Measurements from ENCODE around the gene DLK2. TPM values are rescaled to one million over a fixed set of nuclear protein-coding genes. Genes with fewer than 3 reads are reported as not detected.

DLK2 gene
- total RNA-seq, 1 experiment from 2014 or later: 0.81 TPM

DNA sequence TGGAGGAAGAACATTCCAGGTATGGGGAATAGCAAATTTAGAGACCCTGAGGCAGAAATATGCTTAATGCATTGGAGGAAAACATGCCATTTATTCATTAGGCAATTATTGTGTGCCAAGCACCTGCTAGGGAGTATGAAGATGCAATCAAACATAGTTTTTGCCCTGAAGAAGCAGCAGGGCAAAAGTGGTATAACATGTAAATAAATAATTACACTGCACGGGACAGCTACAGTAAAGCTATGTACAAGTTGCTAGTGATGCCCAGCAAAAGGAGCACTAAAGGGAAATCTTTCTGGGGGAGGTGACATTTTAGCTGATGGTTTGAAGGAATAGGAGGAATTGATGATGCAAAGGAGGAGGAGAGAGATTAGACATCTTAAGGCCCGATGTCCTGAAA, 21.4 kb upstream of the DLK2 start:
- no peaks in the 10 kb centered on the region for H3K9me3 Mint-ChIP-seq
- peak overlapping the region; percentile 82 for H3K27ac Mint-ChIP-seq
- CTCF ChIA-PET: interaction anchor here (1.2 to 1.8 kb wide), 4 partner anchors 19 to 248 kb away, joined by 3 to 12 read pairs (median 7); partner anchors contain the start of genes DLK2 and DNPH1
- POLR2A ChIA-PET: interaction anchor here (1.0 to 1.2 kb wide), 2 partner anchors 21 to 307 kb away, joined by 3 to 9 read pairs; partner anchors contain the start of gene DLK2
- no peak for ATAC-seq
- TF ChIP-seq ZNF263 (CRISPR knock-in tag; IDR thresholded peaks at IDR 0.05; ENCODE audit: low read depth) (no peak), RELA (CRISPR knock-in tag; IDR thresholded peaks at IDR 0.05; ENCODE audit: borderline replicate concordance) (no peak), ZNF121 (CRISPR knock-in tag; IDR thresholded peaks at IDR 0.05) (no peak), JUN (CRISPR knock-in tag; IDR thresholded peaks at IDR 0.05) (no peak), JAZF1 (CRISPR knock-in tag; IDR thresholded peaks at IDR 0.05) (no peak), IRF2 (CRISPR knock-in tag; IDR thresholded peaks at IDR 0.05; ENCODE audit: borderline replicate concordance, low read depth) (no peak), KAT7 (CRISPR knock-in tag; IDR thresholded peaks at IDR 0.05; ENCODE audit: borderline replicate concordance) (no peak), ESRRA (CRISPR knock-in tag; IDR thresholded peaks at IDR 0.05; ENCODE audit: borderline replicate concordance) (no peak), ZNF416 (CRISPR knock-in tag; IDR thresholded peaks at IDR 0.05) (no peak), CBFB (CRISPR knock-in tag; IDR thresholded peaks at IDR 0.05; ENCODE audit: low read depth) (no peak), FOXJ3 (CRISPR knock-in tag; IDR thresholded peaks at IDR 0.05; ENCODE audit: borderline replicate concordance) (no peak), ZNF138 (CRISPR knock-in tag; conservative IDR thresholded peaks at IDR 0.05) (no peak), MYBL2 (CRISPR knock-in tag; IDR thresholded peaks at IDR 0.05) (no peak)
- TF ChIP-seq, protein P1, sequence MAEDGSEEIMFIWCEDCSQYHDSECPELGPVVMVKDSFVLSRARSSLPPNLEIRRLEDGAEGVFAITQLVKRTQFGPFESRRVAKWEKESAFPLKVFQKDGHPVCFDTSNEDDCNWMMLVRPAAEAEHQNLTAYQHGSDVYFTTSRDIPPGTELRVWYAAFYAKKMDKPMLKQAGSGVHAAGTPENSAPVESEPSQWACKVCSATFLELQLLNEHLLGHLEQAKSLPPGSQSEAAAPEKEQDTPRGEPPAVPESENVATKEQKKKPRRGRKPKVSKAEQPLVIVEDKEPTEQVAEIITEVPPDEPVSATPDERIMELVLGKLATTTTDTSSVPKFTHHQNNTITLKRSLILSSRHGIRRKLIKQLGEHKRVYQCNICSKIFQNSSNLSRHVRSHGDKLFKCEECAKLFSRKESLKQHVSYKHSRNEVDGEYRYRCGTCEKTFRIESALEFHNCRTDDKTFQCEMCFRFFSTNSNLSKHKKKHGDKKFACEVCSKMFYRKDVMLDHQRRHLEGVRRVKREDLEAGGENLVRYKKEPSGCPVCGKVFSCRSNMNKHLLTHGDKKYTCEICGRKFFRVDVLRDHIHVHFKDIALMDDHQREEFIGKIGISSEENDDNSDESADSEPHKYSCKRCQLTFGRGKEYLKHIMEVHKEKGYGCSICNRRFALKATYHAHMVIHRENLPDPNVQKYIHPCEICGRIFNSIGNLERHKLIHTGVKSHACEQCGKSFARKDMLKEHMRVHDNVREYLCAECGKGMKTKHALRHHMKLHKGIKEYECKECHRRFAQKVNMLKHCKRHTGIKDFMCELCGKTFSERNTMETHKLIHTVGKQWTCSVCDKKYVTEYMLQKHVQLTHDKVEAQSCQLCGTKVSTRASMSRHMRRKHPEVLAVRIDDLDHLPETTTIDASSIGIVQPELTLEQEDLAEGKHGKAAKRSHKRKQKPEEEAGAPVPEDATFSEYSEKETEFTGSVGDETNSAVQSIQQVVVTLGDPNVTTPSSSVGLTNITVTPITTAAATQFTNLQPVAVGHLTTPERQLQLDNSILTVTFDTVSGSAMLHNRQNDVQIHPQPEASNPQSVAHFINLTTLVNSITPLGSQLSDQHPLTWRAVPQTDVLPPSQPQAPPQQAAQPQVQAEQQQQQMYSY (CRISPR knock-in tag; IDR thresholded peaks at IDR 0.05): no peak
- TF ChIP-seq, protein P2, sequence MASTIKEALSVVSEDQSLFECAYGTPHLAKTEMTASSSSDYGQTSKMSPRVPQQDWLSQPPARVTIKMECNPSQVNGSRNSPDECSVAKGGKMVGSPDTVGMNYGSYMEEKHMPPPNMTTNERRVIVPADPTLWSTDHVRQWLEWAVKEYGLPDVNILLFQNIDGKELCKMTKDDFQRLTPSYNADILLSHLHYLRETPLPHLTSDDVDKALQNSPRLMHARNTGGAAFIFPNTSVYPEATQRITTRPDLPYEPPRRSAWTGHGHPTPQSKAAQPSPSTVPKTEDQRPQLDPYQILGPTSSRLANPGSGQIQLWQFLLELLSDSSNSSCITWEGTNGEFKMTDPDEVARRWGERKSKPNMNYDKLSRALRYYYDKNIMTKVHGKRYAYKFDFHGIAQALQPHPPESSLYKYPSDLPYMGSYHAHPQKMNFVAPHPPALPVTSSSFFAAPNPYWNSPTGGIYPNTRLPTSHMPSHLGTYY (CRISPR knock-in tag; IDR thresholded peaks at IDR 0.05): no peak
- TF ChIP-seq, protein P3, sequence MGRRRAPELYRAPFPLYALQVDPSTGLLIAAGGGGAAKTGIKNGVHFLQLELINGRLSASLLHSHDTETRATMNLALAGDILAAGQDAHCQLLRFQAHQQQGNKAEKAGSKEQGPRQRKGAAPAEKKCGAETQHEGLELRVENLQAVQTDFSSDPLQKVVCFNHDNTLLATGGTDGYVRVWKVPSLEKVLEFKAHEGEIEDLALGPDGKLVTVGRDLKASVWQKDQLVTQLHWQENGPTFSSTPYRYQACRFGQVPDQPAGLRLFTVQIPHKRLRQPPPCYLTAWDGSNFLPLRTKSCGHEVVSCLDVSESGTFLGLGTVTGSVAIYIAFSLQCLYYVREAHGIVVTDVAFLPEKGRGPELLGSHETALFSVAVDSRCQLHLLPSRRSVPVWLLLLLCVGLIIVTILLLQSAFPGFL (CRISPR knock-in tag; IDR thresholded peaks at IDR 0.05; ENCODE audit: borderline replicate concordance): no peak
- TF ChIP-seq, protein P4, sequence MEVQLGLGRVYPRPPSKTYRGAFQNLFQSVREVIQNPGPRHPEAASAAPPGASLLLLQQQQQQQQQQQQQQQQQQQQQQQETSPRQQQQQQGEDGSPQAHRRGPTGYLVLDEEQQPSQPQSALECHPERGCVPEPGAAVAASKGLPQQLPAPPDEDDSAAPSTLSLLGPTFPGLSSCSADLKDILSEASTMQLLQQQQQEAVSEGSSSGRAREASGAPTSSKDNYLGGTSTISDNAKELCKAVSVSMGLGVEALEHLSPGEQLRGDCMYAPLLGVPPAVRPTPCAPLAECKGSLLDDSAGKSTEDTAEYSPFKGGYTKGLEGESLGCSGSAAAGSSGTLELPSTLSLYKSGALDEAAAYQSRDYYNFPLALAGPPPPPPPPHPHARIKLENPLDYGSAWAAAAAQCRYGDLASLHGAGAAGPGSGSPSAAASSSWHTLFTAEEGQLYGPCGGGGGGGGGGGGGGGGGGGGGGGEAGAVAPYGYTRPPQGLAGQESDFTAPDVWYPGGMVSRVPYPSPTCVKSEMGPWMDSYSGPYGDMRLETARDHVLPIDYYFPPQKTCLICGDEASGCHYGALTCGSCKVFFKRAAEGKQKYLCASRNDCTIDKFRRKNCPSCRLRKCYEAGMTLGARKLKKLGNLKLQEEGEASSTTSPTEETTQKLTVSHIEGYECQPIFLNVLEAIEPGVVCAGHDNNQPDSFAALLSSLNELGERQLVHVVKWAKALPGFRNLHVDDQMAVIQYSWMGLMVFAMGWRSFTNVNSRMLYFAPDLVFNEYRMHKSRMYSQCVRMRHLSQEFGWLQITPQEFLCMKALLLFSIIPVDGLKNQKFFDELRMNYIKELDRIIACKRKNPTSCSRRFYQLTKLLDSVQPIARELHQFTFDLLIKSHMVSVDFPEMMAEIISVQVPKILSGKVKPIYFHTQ (CRISPR knock-in tag; IDR thresholded peaks at IDR 0.05): no peak
- TF ChIP-seq, protein P5, sequence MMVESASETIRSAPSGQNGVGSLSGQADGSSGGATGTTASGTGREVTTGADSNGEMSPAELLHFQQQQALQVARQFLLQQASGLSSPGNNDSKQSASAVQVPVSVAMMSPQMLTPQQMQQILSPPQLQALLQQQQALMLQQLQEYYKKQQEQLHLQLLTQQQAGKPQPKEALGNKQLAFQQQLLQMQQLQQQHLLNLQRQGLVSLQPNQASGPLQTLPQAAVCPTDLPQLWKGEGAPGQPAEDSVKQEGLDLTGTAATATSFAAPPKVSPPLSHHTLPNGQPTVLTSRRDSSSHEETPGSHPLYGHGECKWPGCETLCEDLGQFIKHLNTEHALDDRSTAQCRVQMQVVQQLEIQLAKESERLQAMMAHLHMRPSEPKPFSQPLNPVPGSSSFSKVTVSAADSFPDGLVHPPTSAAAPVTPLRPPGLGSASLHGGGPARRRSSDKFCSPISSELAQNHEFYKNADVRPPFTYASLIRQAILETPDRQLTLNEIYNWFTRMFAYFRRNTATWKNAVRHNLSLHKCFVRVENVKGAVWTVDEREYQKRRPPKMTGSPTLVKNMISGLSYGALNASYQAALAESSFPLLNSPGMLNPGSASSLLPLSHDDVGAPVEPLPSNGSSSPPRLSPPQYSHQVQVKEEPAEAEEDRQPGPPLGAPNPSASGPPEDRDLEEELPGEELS (CRISPR knock-in tag; IDR thresholded peaks at IDR 0.05): no peak
- H3K4me1 Mint-ChIP-seq: peaks cover 38% of the 10 kb centered on the region
- H3K36me3 Mint-ChIP-seq: no peaks in the 10 kb centered on the region
- H3K4me3 Mint-ChIP-seq: peak overlapping the region; percentile 76
- no peaks in the 10 kb centered on the region for H3K27me3 Mint-ChIP-seq (ENCODE audit: low read depth)
- DNase-seq (ENCODE audit: low spot score): no peak

All from WTC11 (cell line).